Breast epithelium (tissue), 3 donors: ENCODE measurements around the gene TANGO2.

Experiments
- CTCF ChIP-seq, 3 donors: fragments of 450-650 bp; IDR thresholded peaks; one replicate each; pipeline ENCODE4 v1.5.1; 2016 to 2017; ENCODE audit warnings: antibody characterized with exemption in 3 of 3, mild to moderate bottlenecking in 3 of 3, moderate library complexity in 3 of 3
- POLR2AphosphoS5 ChIP-seq, 3 donors: sonication (generic); formaldehyde crosslinking; IDR thresholded peaks; one replicate each; pipeline ENCODE4 v1.6.1; 2017; ENCODE audit warnings: antibody characterized with exemption in 3 of 3

DNA sequence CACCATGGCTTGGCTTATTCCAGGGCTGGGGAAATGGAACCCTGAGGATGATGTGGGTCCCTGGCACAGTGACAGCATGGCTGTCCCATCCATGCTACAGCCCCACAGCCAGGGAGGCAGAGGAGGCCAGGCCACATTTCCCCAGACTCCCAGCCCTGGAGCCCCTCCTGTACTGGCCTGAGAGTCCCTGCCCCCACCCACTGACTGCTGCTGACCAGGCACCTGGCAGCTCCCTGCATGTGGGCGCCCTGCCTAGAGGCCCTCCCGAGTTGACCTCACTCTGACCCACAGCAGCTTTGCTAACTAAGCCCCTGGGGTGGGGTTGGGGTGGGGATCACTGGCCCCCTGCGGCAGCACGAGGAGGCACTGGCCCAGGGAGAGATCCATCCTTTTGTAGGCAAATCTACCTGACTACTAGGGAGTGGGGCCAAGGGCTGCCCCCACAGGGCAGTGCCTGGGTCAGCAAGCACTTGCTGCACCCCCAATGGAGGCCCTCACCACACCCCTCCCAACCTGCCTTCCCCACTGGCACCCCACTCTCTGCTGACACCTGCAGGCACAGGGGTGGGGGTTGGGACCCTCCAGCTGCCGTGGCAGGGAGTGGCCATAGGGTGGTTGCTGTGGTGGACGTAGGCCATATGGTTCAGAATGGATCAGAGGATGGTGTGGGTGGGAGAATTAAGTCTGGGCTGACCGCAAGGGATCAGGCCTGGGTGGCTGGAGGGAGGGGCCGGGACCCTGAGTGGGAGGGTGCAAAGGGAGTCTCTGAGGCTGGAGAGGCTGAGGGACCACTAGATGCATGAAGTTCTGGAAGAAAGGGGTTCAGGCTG, 21.7 kb upstream of the TANGO2 start:
- TF ChIP-seq CTCF (IDR thresholded peaks at IDR 0.05) (no peak), POLR2AphosphoS5 (IDR thresholded peaks at IDR 0.05) (no peak)
